ENCODE results near the gene TTC38.
A peak's percentile ranks its signal among the peaks of the same experiment; 100 is the strongest.

Gene TTC38

DNA sequence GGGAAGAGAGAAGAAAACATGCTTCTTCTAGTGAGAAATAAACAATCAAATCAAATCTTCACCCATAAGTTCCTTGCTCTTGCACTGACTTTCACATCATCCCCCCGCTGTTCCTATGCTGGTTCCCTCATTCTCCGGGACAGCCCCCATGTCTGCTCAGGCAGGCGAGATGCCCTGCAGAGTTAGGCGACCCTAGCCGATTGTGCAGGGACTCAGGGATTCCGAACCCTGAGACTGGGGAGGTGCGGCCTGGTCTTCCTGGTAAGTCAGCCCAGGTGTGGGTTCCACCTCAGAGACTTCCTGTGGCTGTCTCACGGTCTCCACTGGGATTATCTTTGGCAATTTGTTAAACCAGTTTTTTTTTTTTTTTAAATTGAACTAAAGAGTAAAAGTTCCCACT lies 6.6 kb downstream of the TTC38 start:
- H3K9me3 ChIP-seq (ENCODE audit: insufficient read depth, low read length) = no peaks in the 10 kb centered on the region
- no peak overlapping the region for H3K9ac ChIP-seq (ENCODE audit: low read length)
- no peaks in the 10 kb centered on the region for H3K27me3 ChIP-seq (ENCODE audit: low read depth, low read length)
- no peak overlapping the region for H2AFZ ChIP-seq (ENCODE audit: low read depth, low read length)
- peaks cover 11% of the 10 kb centered on the region for H3K4me1 ChIP-seq (ENCODE audit: low read length)
- no peak overlapping the region for H3K4me3 ChIP-seq (ENCODE audit: low read length)
- H4K20me1 ChIP-seq (ENCODE audit: insufficient read depth, low read length) = no peaks in the 10 kb centered on the region
- H3K36me3 ChIP-seq (replicated peaks; ENCODE audit: low read depth, low read length) = peaks cover 17% of the 10 kb centered on the region
- TF ChIP-seq, protein P1, sequence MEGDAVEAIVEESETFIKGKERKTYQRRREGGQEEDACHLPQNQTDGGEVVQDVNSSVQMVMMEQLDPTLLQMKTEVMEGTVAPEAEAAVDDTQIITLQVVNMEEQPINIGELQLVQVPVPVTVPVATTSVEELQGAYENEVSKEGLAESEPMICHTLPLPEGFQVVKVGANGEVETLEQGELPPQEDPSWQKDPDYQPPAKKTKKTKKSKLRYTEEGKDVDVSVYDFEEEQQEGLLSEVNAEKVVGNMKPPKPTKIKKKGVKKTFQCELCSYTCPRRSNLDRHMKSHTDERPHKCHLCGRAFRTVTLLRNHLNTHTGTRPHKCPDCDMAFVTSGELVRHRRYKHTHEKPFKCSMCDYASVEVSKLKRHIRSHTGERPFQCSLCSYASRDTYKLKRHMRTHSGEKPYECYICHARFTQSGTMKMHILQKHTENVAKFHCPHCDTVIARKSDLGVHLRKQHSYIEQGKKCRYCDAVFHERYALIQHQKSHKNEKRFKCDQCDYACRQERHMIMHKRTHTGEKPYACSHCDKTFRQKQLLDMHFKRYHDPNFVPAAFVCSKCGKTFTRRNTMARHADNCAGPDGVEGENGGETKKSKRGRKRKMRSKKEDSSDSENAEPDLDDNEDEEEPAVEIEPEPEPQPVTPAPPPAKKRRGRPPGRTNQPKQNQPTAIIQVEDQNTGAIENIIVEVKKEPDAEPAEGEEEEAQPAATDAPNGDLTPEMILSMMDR (IDR thresholded peaks at IDR 0.05; ENCODE audit: low read depth, low read length) = no peak
- no peak for TF ChIP-seq EZH2phosphoT487 (IDR thresholded peaks at IDR 0.05; ENCODE audit: low read depth)
- no peaks in the 10 kb centered on the region for H3K79me2 ChIP-seq (ENCODE audit: low read length)
- no peak overlapping the region for H3K4me2 ChIP-seq (ENCODE audit: low read length)
- H3K27ac ChIP-seq (ENCODE audit: low read length) = no peak overlapping the region

DNA sequence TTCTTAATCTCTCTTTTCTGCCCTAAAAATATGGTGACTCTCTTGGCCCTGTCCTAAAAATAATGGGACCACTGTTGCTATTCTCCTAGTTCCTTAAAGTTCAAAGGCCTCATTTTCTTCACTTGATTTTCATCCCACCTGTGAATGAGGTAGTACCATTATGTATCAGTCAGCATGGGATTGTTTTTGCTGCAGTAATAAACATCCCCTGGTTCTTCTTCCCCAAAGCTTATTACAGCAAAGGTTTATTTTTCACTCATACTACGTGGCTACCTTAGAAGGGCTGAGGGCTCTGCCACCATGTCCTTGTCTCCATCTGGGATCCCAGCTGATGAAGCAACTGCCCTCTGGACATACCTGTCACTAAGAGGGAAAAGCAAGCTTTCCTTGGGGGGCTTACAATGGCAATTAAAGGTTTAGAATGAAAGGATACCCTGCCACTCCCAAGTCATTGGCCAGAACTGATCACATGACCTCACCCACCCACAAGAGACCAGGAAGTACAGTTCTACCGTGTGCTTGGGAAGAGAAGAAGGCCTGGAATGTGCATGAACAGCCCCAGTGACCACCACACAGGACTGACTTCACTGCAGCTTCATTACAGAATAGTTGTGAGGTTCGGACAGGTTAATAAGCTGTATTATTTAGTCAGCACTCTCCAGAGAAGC lies 7.8 kb downstream of the TTC38 start:
- Histone ChIP-seq H3K4me2 (ENCODE audit: low read length) (no peak overlapping the region), H3K4me1 (ENCODE audit: low read length) (peaks cover 11% of the 10 kb centered on the region), H3K9me3 (ENCODE audit: insufficient read depth, low read length) (no peaks in the 10 kb centered on the region), H3K9ac (ENCODE audit: low read length) (no peak overlapping the region), H3K79me2 (ENCODE audit: low read length) (no peaks in the 10 kb centered on the region), H3K36me3 (replicated peaks; ENCODE audit: low read depth, low read length) (peaks cover 17% of the 10 kb centered on the region), H3K27me3 (ENCODE audit: low read depth, low read length) (no peaks in the 10 kb centered on the region), H4K20me1 (ENCODE audit: insufficient read depth, low read length) (no peaks in the 10 kb centered on the region), H3K27ac (ENCODE audit: low read length) (no peak overlapping the region), H3K4me3 (ENCODE audit: low read length) (no peak overlapping the region), H2AFZ (ENCODE audit: low read depth, low read length) (no peak overlapping the region)
- TF ChIP-seq EZH2phosphoT487 (IDR thresholded peaks at IDR 0.05; ENCODE audit: low read depth) = no peak
- TF ChIP-seq, protein P1 (IDR thresholded peaks at IDR 0.05; ENCODE audit: low read depth, low read length) = no peak

- Histone ChIP-seq H3K4me1 (ENCODE audit: low read length) (peaks cover 11% of the 10 kb centered on the region), H2AFZ (ENCODE audit: low read depth, low read length) (no peak overlapping the region), H3K9ac (ENCODE audit: low read length) (no peak overlapping the region), H3K4me2 (ENCODE audit: low read length) (no peak overlapping the region), H4K20me1 (ENCODE audit: insufficient read depth, low read length) (no peaks in the 10 kb centered on the region), H3K36me3 (replicated peaks; ENCODE audit: low read depth, low read length) (peaks cover 17% of the 10 kb centered on the region), H3K4me3 (ENCODE audit: low read length) (no peak overlapping the region), H3K79me2 (ENCODE audit: low read length) (no peaks in the 10 kb centered on the region), H3K9me3 (ENCODE audit: insufficient read depth, low read length) (no peaks in the 10 kb centered on the region), H3K27ac (ENCODE audit: low read length) (no peak overlapping the region), H3K27me3 (ENCODE audit: low read depth, low read length) (no peaks in the 10 kb centered on the region)
- TF ChIP-seq, protein P1 (IDR thresholded peaks at IDR 0.05; ENCODE audit: low read depth, low read length) = no peak
- TF ChIP-seq EZH2phosphoT487 (IDR thresholded peaks at IDR 0.05; ENCODE audit: low read depth) = no peak
Observed at GRCh38 chr22:46276563-46276962, 8.8 kb downstream of the TTC38 start.

DNA sequence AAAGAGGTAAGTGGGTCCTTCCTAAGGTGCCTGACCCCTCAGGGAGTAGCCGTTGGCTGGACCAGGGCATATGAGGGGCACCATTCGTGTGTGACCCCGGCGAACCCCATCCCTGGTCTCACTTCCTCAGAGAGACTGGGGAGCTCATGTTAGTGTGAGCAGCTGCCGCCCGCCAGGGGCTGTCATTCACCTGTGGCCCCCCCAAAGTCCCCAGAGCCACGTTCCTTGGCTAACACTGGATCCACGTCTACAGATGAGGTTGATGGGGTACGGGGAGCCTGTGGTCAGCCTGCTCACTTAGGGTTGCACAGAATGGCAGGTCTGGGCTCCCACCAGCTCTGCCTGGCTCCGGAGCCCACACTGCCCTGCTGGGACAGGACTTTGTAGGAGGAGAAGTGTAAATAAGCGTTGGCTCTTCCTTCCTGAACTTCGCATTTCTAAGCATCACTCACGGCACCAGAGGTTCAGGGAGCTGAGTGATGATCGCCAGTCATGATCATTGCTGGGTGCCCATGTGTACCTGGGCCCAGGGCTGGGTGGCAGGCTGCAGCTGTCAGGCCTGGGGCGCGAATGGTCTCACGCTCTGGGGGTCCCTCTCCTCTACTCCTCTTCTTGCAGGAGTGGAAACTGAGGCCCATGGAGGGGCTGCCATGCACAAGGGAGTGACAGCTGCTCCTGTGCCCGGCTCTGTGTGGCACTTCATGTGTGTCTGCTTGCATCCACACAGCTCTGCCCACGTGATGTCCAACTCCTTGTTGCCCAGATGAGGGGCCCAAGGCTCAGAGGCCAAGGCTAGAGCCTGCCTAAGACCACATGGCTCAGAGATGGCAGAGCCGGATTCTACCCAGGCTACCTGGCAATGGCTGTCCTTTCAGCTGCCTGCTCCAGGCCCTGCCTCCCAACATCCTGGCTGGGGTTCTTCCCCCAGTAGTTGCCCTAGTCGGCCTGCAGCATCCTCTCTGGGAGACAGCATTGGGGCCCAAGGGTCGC lies 11.1 kb downstream of the TTC38 start:
- Histone ChIP-seq H3K9me3 (ENCODE audit: insufficient read depth, low read length) (no peaks in the 10 kb centered on the region), H3K27ac (ENCODE audit: low read length) (no peak overlapping the region), H3K36me3 (replicated peaks; ENCODE audit: low read depth, low read length) (peaks cover 24% of the 10 kb centered on the region), H3K9ac (ENCODE audit: low read length) (no peak overlapping the region), H3K4me1 (ENCODE audit: low read length) (peaks cover 11% of the 10 kb centered on the region), H3K4me3 (ENCODE audit: low read length) (no peak overlapping the region), H3K79me2 (ENCODE audit: low read length) (no peaks in the 10 kb centered on the region), H3K4me2 (ENCODE audit: low read length) (peak overlapping the region; percentile 34), H3K27me3 (ENCODE audit: low read depth, low read length) (no peaks in the 10 kb centered on the region), H4K20me1 (ENCODE audit: insufficient read depth, low read length) (no peaks in the 10 kb centered on the region), H2AFZ (ENCODE audit: low read depth, low read length) (no peak overlapping the region)
- TF ChIP-seq EZH2phosphoT487 (IDR thresholded peaks at IDR 0.05; ENCODE audit: low read depth) = no peak
- TF ChIP-seq, protein P1 (IDR thresholded peaks at IDR 0.05; ENCODE audit: low read depth, low read length) = no peak

Measured in OCI-LY3 (cell line).